ENCODE results near the gene SCAF4. TPM values are rescaled to one million over a fixed set of nuclear protein-coding genes. Genes with fewer than 3 reads are reported as not detected.
A peak's percentile ranks its signal among the peaks of the same experiment; 100 is the strongest.
"Not testable (repeated sequence)": the region's sequence is repeated elsewhere in the genome, so short reads cannot be mapped to it uniquely, and the experiment has no call there.

SCAF4 gene
- total RNA-seq, 1 donor from 2014 or later: 36.6 TPM

- ATAC-seq (peak; percentile 99), DNase-seq (ENCODE audit: low spot score) (peak; percentile 98)
- intact Hi-C loops (cut with DNase I): no loop called here
These were observed 72.2 kb downstream of the SCAF4 start, which contains the start of gene SOD1 for GRCh38 chr21:31659536-31660258. TSS of gene SOD1 (plus strand) at chr21:31659693. CDS start at chr21:31659770, 77 bp downstream.

- intact Hi-C loops (cut with DNase I): no loop called here
- ATAC-seq: peak; percentile 42
- no peak for DNase-seq (ENCODE audit: low spot score)
These were observed 72.7 kb downstream of the SCAF4 start for GRCh38 chr21:31659286-31659535.

GRCh38 chr21:31658053-31658452 lies 73.9 kb downstream of the SCAF4 start:
- intact Hi-C loops (cut with DNase I): no loop called here
- ATAC-seq: no peak
- no peak for DNase-seq (ENCODE audit: low spot score)

GRCh38 chr21:31656199-31657095 lies 75.5 kb downstream of the SCAF4 start:
- DNase-seq (ENCODE audit: low spot score) (no peak), ATAC-seq (no peak)
- intact Hi-C loops (cut with DNase I): no loop called here

- DNase-seq (ENCODE audit: low spot score); intact Hi-C loops (cut with DNase I); ATAC-seq: not testable (repeated sequence)
These were observed 76.9 kb downstream of the SCAF4 start for GRCh38 chr21:31654821-31655580.

GRCh38 chr21:31654340-31654739 lies 77.6 kb downstream of the SCAF4 start:
- intact Hi-C loops (cut with DNase I): no loop called here
- DNase-seq (ENCODE audit: low spot score) (no peak), ATAC-seq (no peak)

GRCh38 chr21:31651491-31651890 lies 80.4 kb downstream of the SCAF4 start:
- DNase-seq (ENCODE audit: low spot score); intact Hi-C loops (cut with DNase I); ATAC-seq: not testable (repeated sequence)

GRCh38 chr21:31650930-31651329 lies 81.0 kb downstream of the SCAF4 start:
- no peak for ATAC-seq
- DNase-seq (ENCODE audit: low spot score): no peak
- intact Hi-C loops (cut with DNase I): no loop called here

GRCh38 chr21:31647650-31648049 lies 84.3 kb downstream of the SCAF4 start:
- intact Hi-C loops (cut with DNase I): no loop called here
- ATAC-seq (no peak), DNase-seq (ENCODE audit: low spot score) (no peak)

GRCh38 chr21:31644643-31645042 lies 87.3 kb downstream of the SCAF4 start:
- intact Hi-C loops (cut with DNase I): no loop called here
- DNase-seq (ENCODE audit: low spot score): no peak
- no peak for ATAC-seq

GRCh38 chr21:31641416-31641922 lies 90.4 kb downstream of the SCAF4 start:
- no peak for ATAC-seq
- intact Hi-C loops (cut with DNase I): no loop called here
- no peak for DNase-seq (ENCODE audit: low spot score)

GRCh38 chr21:31636874-31637273 lies 95.0 kb downstream of the SCAF4 start:
- no peak for ATAC-seq
- intact Hi-C loops (cut with DNase I): no loop called here
- DNase-seq (ENCODE audit: low spot score): no peak

GRCh38 chr21:31634993-31635392 lies 96.9 kb downstream of the SCAF4 start:
- intact Hi-C loops (cut with DNase I): no loop called here
- ATAC-seq (no peak), DNase-seq (ENCODE audit: low spot score) (no peak)

GRCh38 chr21:31631881-31632280 lies 100.0 kb downstream of the SCAF4 start:
- intact Hi-C loops (cut with DNase I); DNase-seq (ENCODE audit: low spot score); ATAC-seq: not testable (repeated sequence)

GRCh38 chr21:31629972-31630711 lies 101.8 kb downstream of the SCAF4 start:
- ATAC-seq (no peak), DNase-seq (ENCODE audit: low spot score) (no peak)
- intact Hi-C loops (cut with DNase I): no loop called here

- DNase-seq (ENCODE audit: low spot score): no peak
- ATAC-seq: no peak
- intact Hi-C loops (cut with DNase I): no loop called here
These were observed 106.9 kb downstream of the SCAF4 start for GRCh38 chr21:31624961-31625491.

GRCh38 chr21:31624181-31624580 lies 107.7 kb downstream of the SCAF4 start:
- ATAC-seq: no peak
- intact Hi-C loops (cut with DNase I): no loop called here
- DNase-seq (ENCODE audit: low spot score): no peak

GRCh38 chr21:31623664-31624063 lies 108.3 kb downstream of the SCAF4 start:
- no peak for ATAC-seq
- intact Hi-C loops (cut with DNase I): no loop called here
- DNase-seq (ENCODE audit: low spot score): no peak

GRCh38 chr21:31622397-31622796 lies 109.5 kb downstream of the SCAF4 start:
- no peak for DNase-seq (ENCODE audit: low spot score)
- intact Hi-C loops (cut with DNase I): no loop called here
- no peak for ATAC-seq
